ENCODE results near the gene FGF5.
"Not testable (repeated sequence)": the region's sequence is repeated elsewhere in the genome, so short reads cannot be mapped to it uniquely, and the experiment has no call there.

FGF5 gene

GRCh38 chr4:80294206-80294605 is 27.7 kb downstream of the FGF5 start:
- no peak for DNase-seq (ENCODE audit: low read depth in 4 of 4, low spot score in 1 of 4)

GRCh38 chr4:80295336-80295735 is 28.9 kb downstream of the FGF5 start:
- no peak for DNase-seq (ENCODE audit: low read depth in 4 of 4, low spot score in 1 of 4)

GRCh38 chr4:80295826-80296225 is 29.4 kb downstream of the FGF5 start:
- DNase-seq (ENCODE audit: low read depth in 4 of 4, low spot score in 1 of 4) = no peak

- no peak for DNase-seq (ENCODE audit: low read depth in 4 of 4, low spot score in 1 of 4)
These were observed 35.4 kb downstream of the FGF5 start for GRCh38 chr4:80301884-80302283.

- no peak for DNase-seq (ENCODE audit: low read depth in 4 of 4, low spot score in 1 of 4)
These were observed 36.3 kb downstream of the FGF5 start for GRCh38 chr4:80302616-80303223.

GRCh38 chr4:80305466-80305865 is 39.0 kb downstream of the FGF5 start:
- DNase-seq (ENCODE audit: low read depth in 4 of 4, low spot score in 1 of 4) = no peak

GRCh38 chr4:80306260-80306659 is 39.8 kb downstream of the FGF5 start:
- no peak for DNase-seq (ENCODE audit: low read depth in 4 of 4, low spot score in 1 of 4)

GRCh38 chr4:80307183-80307735 is 40.8 kb downstream of the FGF5 start:
- DNase-seq (ENCODE audit: low read depth in 4 of 4, low spot score in 1 of 4) = no peak

GRCh38 chr4:80307774-80308465 is 41.5 kb downstream of the FGF5 start:
- DNase-seq (ENCODE audit: low read depth in 4 of 4, low spot score in 1 of 4) = no peak

GRCh38 chr4:80308466-80308822 is 42.0 kb downstream of the FGF5 start:
- DNase-seq (ENCODE audit: low read depth in 4 of 4, low spot score in 1 of 4) = no peak

GRCh38 chr4:80309294-80310004 is 43.0 kb downstream of the FGF5 start:
- no peak for DNase-seq (ENCODE audit: low read depth in 4 of 4, low spot score in 1 of 4)

GRCh38 chr4:80311130-80311529 is 44.7 kb downstream of the FGF5 start:
- DNase-seq (ENCODE audit: low read depth in 4 of 4, low spot score in 1 of 4) = no peak

GRCh38 chr4:80312124-80312523 is 45.7 kb downstream of the FGF5 start:
- no peak for DNase-seq (ENCODE audit: low read depth in 4 of 4, low spot score in 1 of 4)

- DNase-seq (ENCODE audit: low read depth in 4 of 4, low spot score in 1 of 4) = no peak
These were observed 47.2 kb downstream of the FGF5 start for GRCh38 chr4:80313627-80314026.

- not testable (repeated sequence) for DNase-seq (ENCODE audit: low read depth in 4 of 4, low spot score in 1 of 4)
These were observed 49.4 kb downstream of the FGF5 start for GRCh38 chr4:80315848-80316247.

- no peak for DNase-seq (ENCODE audit: low read depth in 4 of 4, low spot score in 1 of 4)
These were observed 54.9 kb downstream of the FGF5 start for GRCh38 chr4:80321341-80321740.

GRCh38 chr4:80321776-80322175 is 55.3 kb downstream of the FGF5 start:
- DNase-seq (ENCODE audit: low read depth in 4 of 4, low spot score in 1 of 4) = no peak

GRCh38 chr4:80322716-80323115 is 56.3 kb downstream of the FGF5 start:
- no peak for DNase-seq (ENCODE audit: low read depth in 4 of 4, low spot score in 1 of 4)

- no peak for DNase-seq (ENCODE audit: low read depth in 4 of 4, low spot score in 1 of 4)
These were observed 57.7 kb downstream of the FGF5 start for GRCh38 chr4:80324171-80324570.

GRCh38 chr4:80331693-80332092 is 65.2 kb downstream of the FGF5 start:
- no peak for DNase-seq (ENCODE audit: low read depth in 4 of 4, low spot score in 1 of 4)

GRCh38 chr4:80333121-80333520 is 66.7 kb downstream of the FGF5 start:
- no peak for DNase-seq (ENCODE audit: low read depth in 4 of 4, low spot score in 1 of 4)

- DNase-seq (ENCODE audit: low read depth in 4 of 4, low spot score in 1 of 4) = no peak
These were observed 68.1 kb downstream of the FGF5 start for GRCh38 chr4:80334568-80334967.

Measured in stimulated activated CD4-positive, alpha-beta T cell treated with anti-CD3 and anti-CD28 coated beads, Interleukin-1b, Interleukin-23, amount 100 ng/mL, for 24 hours (primary cell).